H1 (cell line): Measurements from ENCODE around the gene BBS12. TPM values are rescaled to one million over a fixed set of nuclear protein-coding genes. Genes with fewer than 3 reads are reported as not detected.

Experiments used
- CTCF ChIA-PET: fragments of 300-600 bp; sonication (Branson Sonifier 250); formaldehyde crosslinking; loops from one replicate; lab custom pipeline; 2021; ENCODE audit not compliant: partially characterized antibody; lab: Charles Lee
- POLR2A ChIA-PET: fragments of 300-600 bp; sonication (Branson Sonifier 250); formaldehyde crosslinking; loops from one replicate; lab custom pipeline; 2021; ENCODE audit warnings: inconsistent platforms; ENCODE audit not compliant: partially characterized antibody; lab: Charles Lee
- DNase-seq, 2 experiments: peaks; one replicate each; pipeline versions ENCODE4 v3.0.0 to v3.0.0-alpha.2; 2010 to 2022; ENCODE audit warnings: low spot score in 2 of 2, low read depth in 1 of 2, mixed read lengths in 1 of 2
- FAIRE-seq: peaks from 2 replicates; lab custom pipeline; 2011; peaks lifted over from hg19 to GRCh38; lab: Jason Lieb, UNC
- H2AFZ ChIP-seq: 2 replicates; pipeline ENCODE4 v1.8.1; 2012; ENCODE audit warnings: low read length, inconsistent platforms
- H2AK5ac ChIP-seq: 2 replicates; pipeline ENCODE4 v1.6.1; 2013; ENCODE audit warnings: low read depth, low read length
- H2BK120ac ChIP-seq: replicated peaks from 2 replicates; pipeline ENCODE3; 2013; ENCODE audit warnings: low read depth, low read length, inconsistent platforms
- H2BK12ac ChIP-seq: 2 replicates; pipeline ENCODE4 v1.6.1; 2013; ENCODE audit warnings: low read depth, low read length
- H2BK15ac ChIP-seq: 2 replicates; pipeline ENCODE4 v1.6.1; 2013; ENCODE audit warnings: low read length
- H2BK20ac ChIP-seq: 2 replicates; pipeline ENCODE4 v1.6.1; 2013; ENCODE audit warnings: low read length
- H2BK5ac ChIP-seq: 2 replicates; pipeline ENCODE4 v1.6.1; 2013; ENCODE audit warnings: low read depth, low read length
- H3K14ac ChIP-seq: 2 replicates; pipeline ENCODE4 v1.6.1; 2013; ENCODE audit warnings: inconsistent platforms; ENCODE audit not compliant: insufficient read length
- H3K18ac ChIP-seq: 2 replicates; pipeline ENCODE4 v1.6.1; 2013; ENCODE audit warnings: low read length; ENCODE audit errors: extremely low read depth
- H3K23ac ChIP-seq: 2 replicates; pipeline ENCODE4 v1.6.1; 2013; ENCODE audit warnings: inconsistent platforms; ENCODE audit not compliant: insufficient read length
- H3K23me2 ChIP-seq: 2 replicates; pipeline ENCODE4 v1.6.1; 2013; ENCODE audit warnings: low read depth, low read length
- H3K27ac ChIP-seq: 2 replicates; pipeline ENCODE4 v1.6.1; 2011; ENCODE audit warnings: low read depth, low read length, inconsistent platforms
- H3K27me3 ChIP-seq, 4 experiments: replicated peaks in 1 of 4; 1 replicate in 1 of 4; 2 replicates in 3 of 4; pipeline versions ENCODE4 v1.6.1 to v1.8.1; 2011 to 2013; ENCODE audit warnings: low read length in 3 of 4, mild to moderate bottlenecking in 3 of 4, inconsistent platforms in 2 of 4, mixed read lengths in 2 of 4, moderate library complexity in 1 of 4; ENCODE audit not compliant: control insufficient read depth in 3 of 4, insufficient read depth in 3 of 4; ENCODE audit errors: extremely low read depth in 1 of 4
- H3K36me3 ChIP-seq, 4 experiments: 2 replicates each; pipeline versions ENCODE4 v1.6.1 to v1.8.1; 2011 to 2013; ENCODE audit warnings: mild to moderate bottlenecking in 4 of 4, low read length in 3 of 4, moderate library complexity in 2 of 4, control low read depth in 1 of 4, inconsistent platforms in 1 of 4; ENCODE audit not compliant: insufficient read depth in 4 of 4, control insufficient read depth in 2 of 4
- H3K4ac ChIP-seq: replicated peaks from 2 replicates; pipeline ENCODE3; 2013; ENCODE audit warnings: low read length, low read depth, mixed read lengths, inconsistent platforms; ENCODE audit not compliant: insufficient read length
- H3K4me1 ChIP-seq, 4 experiments: replicated peaks in 1 of 4; 1 replicate in 1 of 4; 2 replicates in 3 of 4; pipeline versions ENCODE4 v1.6.1 to v1.8.1; 2011 to 2013; ENCODE audit warnings: low read length in 3 of 4, inconsistent platforms in 2 of 4, mixed read lengths in 1 of 4; ENCODE audit not compliant: insufficient read depth in 4 of 4, control insufficient read depth in 3 of 4
- H3K4me2 ChIP-seq, 2 experiments: 2 replicates each; pipeline versions ENCODE4 v1.6.1 to v1.8.1; 2011 to 2013; ENCODE audit warnings: low read depth in 2 of 2, low read length in 2 of 2, control low read depth in 1 of 2, inconsistent platforms in 1 of 2, mild to moderate bottlenecking in 1 of 2; ENCODE audit not compliant: insufficient read depth in 1 of 2
- H3K4me3 ChIP-seq, 4 experiments: fragments of 200-600, 300-600 bp in 1 of 4; sonication (generic), shearing (Covaris generic), sonication (Bioruptor Twin) in 1 of 4; 2 replicates each; pipeline versions ENCODE4 v1.5.1 to v1.8.1; 2011 to 2016; ENCODE audit warnings: low read length in 4 of 4, low read depth in 3 of 4, control low read depth in 2 of 4, inconsistent platforms in 2 of 4, mild to moderate bottlenecking in 2 of 4, mixed read lengths in 1 of 4, moderate library complexity in 1 of 4; ENCODE audit not compliant: insufficient read depth in 2 of 4; ENCODE audit errors: extremely low read depth in 1 of 4
- H3K56ac ChIP-seq: replicated peaks from 2 replicates; pipeline ENCODE3; 2013; ENCODE audit warnings: low read depth, mild to moderate bottlenecking, mixed read lengths, low read length, inconsistent platforms; ENCODE audit not compliant: insufficient read length
- H3K79me1 ChIP-seq: 2 replicates; pipeline ENCODE4 v1.6.1; 2013; ENCODE audit warnings: low read depth, low read length, control low read depth
- H3K79me2 ChIP-seq, 2 experiments: 2 replicates each; pipeline versions ENCODE4 v1.6.1 to v1.8.1; 2012 to 2013; ENCODE audit warnings: low read length in 2 of 2, mild to moderate bottlenecking in 2 of 2, inconsistent platforms in 1 of 2; ENCODE audit not compliant: insufficient read depth in 2 of 2, control insufficient read depth in 1 of 2
- H3K9ac ChIP-seq, 4 experiments: replicated peaks in 1 of 4; 1 replicate in 1 of 4; 2 replicates in 3 of 4; pipeline versions ENCODE4 v1.6.1 to v1.8.1; 2011 to 2013; ENCODE audit warnings: low read depth in 3 of 4, low read length in 3 of 4, control low read depth in 2 of 4, mild to moderate bottlenecking in 2 of 4, moderate library complexity in 2 of 4, inconsistent platforms in 1 of 4; ENCODE audit errors: extremely low read depth in 1 of 4
- H3K9me3 ChIP-seq, 2 experiments: 2 replicates each; pipeline versions ENCODE4 v1.6.1 to v1.8.1; 2012 to 2013; ENCODE audit warnings: mild to moderate bottlenecking in 2 of 2, moderate library complexity in 2 of 2, control low read depth in 1 of 2, inconsistent platforms in 1 of 2, low read depth in 1 of 2, low read length in 1 of 2, mixed read lengths in 1 of 2; ENCODE audit not compliant: insufficient read depth in 2 of 2
- H4K20me1 ChIP-seq, 2 experiments: replicated peaks in 1 of 2; 2 replicates each; pipeline versions ENCODE3 to v1.8.1; 2011 to 2013; ENCODE audit warnings: inconsistent platforms in 2 of 2, low read length in 2 of 2, mild to moderate bottlenecking in 1 of 2; ENCODE audit not compliant: insufficient read depth in 2 of 2, control insufficient read depth in 1 of 2
- H4K5ac ChIP-seq: 2 replicates; pipeline ENCODE4 v1.6.1; 2013; ENCODE audit warnings: low read length, low read depth, mixed read lengths, inconsistent platforms; ENCODE audit not compliant: insufficient read length
- H4K8ac ChIP-seq: 2 replicates; pipeline ENCODE4 v1.8.0; 2013; ENCODE audit warnings: mild to moderate bottlenecking, moderate library complexity, low read length, inconsistent platforms; ENCODE audit not compliant: insufficient read depth; ENCODE audit errors: extremely low read depth
- H4K91ac ChIP-seq: replicated peaks from 2 replicates; pipeline ENCODE3; 2013; ENCODE audit warnings: low read length, mixed read lengths, inconsistent platforms; ENCODE audit not compliant: insufficient read length
- ASH2L ChIP-seq: fragments of 200-600, 300-600 bp; sonication (generic); IDR thresholded peaks from one replicate; pipeline ENCODE4 v1.7.1; 2017; ENCODE audit warnings: low read length
- BACH1 ChIP-seq: IDR thresholded peaks from 2 replicates; pipeline ENCODE4 v1.6.1; 2012; ENCODE audit warnings: low read length, improper control_type of control experiment
- CEBPB ChIP-seq: IDR thresholded peaks from 2 replicates; pipeline ENCODE4 v1.6.1; 2012; ENCODE audit warnings: low read depth, low read length
- CTBP2 ChIP-seq: IDR thresholded peaks from 2 replicates; pipeline ENCODE4 v1.7.0; 2011; ENCODE audit warnings: borderline replicate concordance, mild to moderate bottlenecking, moderate library complexity, mixed read lengths, low read length; ENCODE audit not compliant: insufficient read depth, insufficient read length
- POLR2A ChIP-seq, 2 experiments: IDR thresholded peaks; 1 replicate in 1 of 2; 2 replicates in 1 of 2; pipeline ENCODE4 v1.6.1; 2011; ENCODE audit warnings: low read depth in 2 of 2, low read length in 2 of 2, mild to moderate bottlenecking in 2 of 2; ENCODE audit errors: control extremely low read depth in 1 of 2
- POU5F1 ChIP-seq: IDR thresholded peaks from 2 replicates; pipeline ENCODE4 v1.6.1; 2011; ENCODE audit warnings: low read depth, mild to moderate bottlenecking, low read length, moderate library complexity
- WGBS, 2 experiments: shearing (Covaris generic) in 1 of 2; methylation state at CpG; one replicate each; pipeline versions ENCODE4 v1.1.6 to v1.1.7; 2013 to 2015; ENCODE audit warnings: low lambda C conversion rate in 2 of 2, mixed read lengths in 2 of 2, inconsistent platforms in 1 of 2, low coverage in 1 of 2, missing lambda C conversion rate in 1 of 2; ENCODE audit not compliant: insufficient replicate concordance in 2 of 2, insufficient coverage in 1 of 2, insufficient read length in 1 of 2; ENCODE audit errors: extremely low coverage in 1 of 2, missing lambda C conversion rate in 1 of 2; 5-methylcytosine and 5-hydroxymethylcytosine counted together
- polyA plus RNA-seq, 7 experiments: library from polyadenylated mRNA; depleted of rRNA in 3 of 7; stranded (reverse) in 5 of 7; unstranded in 2 of 7; fragments of >200 nt in 5 of 7; fragments of 200-250 nt in 2 of 7; gene quantifications; 1 replicate in 5 of 7; 2 replicates in 1 of 7; 4 replicates in 1 of 7; pipeline versions ENCODE4 v1.2.1 to v1.2.3, GENCODE V29; 2011 to 2013; ENCODE audit warnings: missing spikeins in 2 of 7, mixed read lengths in 2 of 7
- total RNA-seq: library from RNA; stranded (reverse); fragmentation: NEBNext Ultra II Directional; extraction: Animal tissue kit (Norgen Biotek cat#: 25700); gene quantifications from 2 replicates; pipeline ENCODE4 v1.2.1, GENCODE V29; 2021

The BBS12 gene
- total and polyA plus RNA-seq, 2 of the 8 experiments (the other 6 are each of a cell fraction or from before 2014, with no cell fraction given), result 0.88 to 2.6 TPM

DNA sequence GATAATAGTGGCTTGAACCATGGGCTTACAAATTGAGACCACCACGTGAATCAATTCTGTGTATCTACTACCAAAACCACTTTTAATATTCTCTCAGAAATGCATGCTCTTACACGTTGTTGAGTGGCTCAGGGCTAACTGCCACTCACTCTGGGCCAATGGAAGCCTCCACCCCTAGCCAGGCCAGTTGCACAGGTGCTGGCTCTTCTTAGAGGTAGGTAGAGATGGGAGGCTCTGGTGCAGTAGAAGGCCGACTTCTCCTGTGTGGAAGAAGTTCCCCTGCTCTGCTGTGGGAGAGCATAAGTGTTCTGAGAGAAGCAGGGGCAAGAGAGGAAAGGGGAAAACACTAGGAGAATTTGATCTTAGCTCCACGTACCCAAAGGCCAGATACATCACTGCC is 25.0 kb upstream of the BBS12 start:
- Histone ChIP-seq H3K56ac (no peak overlapping the region), H3K9ac (no peak overlapping the region), H3K4me2 (no peak overlapping the region), H2BK12ac (no peak overlapping the region), H3K4me3 (no peak overlapping the region), H3K4ac (no peak overlapping the region), H3K27me3 (no peaks in the 10 kb centered on the region), H2BK5ac (no peak overlapping the region), H2AK5ac (no peak overlapping the region), H4K8ac (no peak overlapping the region), H2BK20ac (no peak overlapping the region), H3K14ac (no peak overlapping the region), H3K79me2 (no peaks in the 10 kb centered on the region), H3K79me1 (no peaks in the 10 kb centered on the region), H3K23ac (no peak overlapping the region), H2BK15ac (no peak overlapping the region), H2AFZ (no peak overlapping the region; the same call in 1 of the 2 replicates), H3K4me1 (no peaks in the 10 kb centered on the region), H3K9me3 (no peaks in the 10 kb centered on the region), H4K91ac (no peak overlapping the region), H3K23me2 (no peaks in the 10 kb centered on the region), H4K5ac (no peak overlapping the region), H3K36me3 (no peaks in the 10 kb centered on the region), H2BK120ac (no peak overlapping the region), H4K20me1 (no peaks in the 10 kb centered on the region), H3K27ac (no peak overlapping the region), H3K18ac (no peak overlapping the region)
- POLR2A ChIA-PET, result no interaction called here
- FAIRE-seq (no peak), DNase-seq (no peak)
- CTCF ChIA-PET, result interaction anchor here (1.1 to 1.2 kb wide), 2 partner anchors 10 to 130 kb away, joined by 4 to 14 read pairs; no protein-coding TSS in a partner anchor
- TF ChIP-seq CEBPB (no peak), ASH2L (no peak), POLR2A (IDR thresholded peaks at IDR 0.05; ENCODE audit: control extremely low read depth in 1 of 2, low read depth in 2 of 2, low read length in 2 of 2) (no peak), BACH1 (no peak), CTBP2 (no peak), POU5F1 (no peak)
- WGBS, 2 experiments, result 90% methylated on average over 4 of the region's 4 CpGs; no CpG with 5 or more reads in 1 of the 2 experiments
